Measurements from ENCODE around the gene NFIC.

GRCh38 chr19:3459965-3460582 is 93.7 kb downstream of the NFIC start:
- TF ChIP-seq POLR2A (IDR thresholded peaks at IDR 0.05), result no peak
- TF ChIP-seq EP300 (IDR thresholded peaks at IDR 0.05), result no peak
- no peak for TF ChIP-seq CTCF (IDR thresholded peaks at IDR 0.05)
- TF ChIP-seq POLR2AphosphoS5 (IDR thresholded peaks at IDR 0.05), result no peak

All from gastroesophageal sphincter (tissue), 3 donors.